Anterior cingulate cortex (tissue), 58 donors: ENCODE measurements around the gene KRTAP6-1.

Experiments
- DNase-seq, 58 donors: peaks; one replicate each; lab custom pipeline; 2025; lab: John Stamatoyannopoulos, UW

KRTAP6-1 gene

DNA sequence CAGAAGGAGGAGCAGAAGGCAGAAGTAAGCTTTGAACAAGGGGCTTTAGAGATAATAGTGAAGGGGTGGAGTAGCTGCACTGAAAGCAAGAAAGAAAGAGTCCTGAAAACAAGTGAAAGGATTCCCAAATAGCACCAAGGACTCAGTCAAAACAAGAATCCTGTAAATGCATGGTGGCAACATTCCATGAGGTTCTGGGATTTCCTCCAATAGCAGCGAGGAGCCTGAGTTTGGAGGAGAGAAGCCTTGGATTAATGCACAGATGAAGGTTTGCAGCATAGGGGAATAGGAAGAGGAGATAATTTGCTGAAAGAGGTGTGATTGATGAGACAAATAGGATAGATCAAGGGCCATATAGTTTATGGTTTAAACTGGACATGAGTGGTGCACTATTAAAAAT, 34.4 kb downstream of the KRTAP6-1 start:
- DNase-seq: peak in 2 of 58 donors; percentile 2 to 15

DNA sequence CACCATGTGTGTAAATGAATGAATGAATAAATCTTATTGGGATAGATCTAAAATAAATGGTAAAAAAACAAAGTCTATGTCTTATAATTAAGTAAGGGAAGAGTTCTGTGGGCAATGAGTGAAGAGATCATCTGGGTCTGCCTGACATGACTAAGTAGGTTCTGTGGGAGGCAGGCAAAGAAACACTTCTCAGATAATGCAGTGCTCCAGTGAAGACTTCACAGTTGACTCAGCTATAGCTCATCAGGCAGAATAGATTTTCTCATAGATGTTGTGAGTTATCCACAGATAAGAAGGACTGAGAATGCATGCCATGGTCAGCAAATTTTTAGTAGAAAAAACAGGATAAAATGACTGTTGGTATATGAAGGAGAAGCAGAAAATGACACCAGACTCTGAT, 36.0 kb downstream of the KRTAP6-1 start:
- peak in 1 of 58 donors; percentile 0 for DNase-seq

DNA sequence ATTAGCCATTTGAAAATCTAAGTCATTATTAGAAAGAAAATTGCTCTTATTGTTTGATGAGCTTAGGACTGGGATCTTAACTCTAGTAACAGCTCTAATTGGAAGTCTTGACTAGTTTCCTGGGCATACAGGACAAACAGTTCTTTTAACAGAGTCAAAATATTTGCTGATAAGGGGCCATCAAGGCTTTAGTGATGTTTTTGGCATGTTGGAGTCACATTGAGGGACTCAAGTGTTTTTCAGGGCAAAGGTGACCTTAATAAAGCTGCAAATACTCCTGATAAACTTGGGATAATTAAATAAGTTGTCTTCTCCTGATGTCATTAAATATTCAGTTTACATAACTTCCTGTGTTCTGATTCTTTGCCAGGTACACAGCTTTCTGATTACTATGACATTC, 46.1 kb downstream of the KRTAP6-1 start:
- no peak for DNase-seq

DNA sequence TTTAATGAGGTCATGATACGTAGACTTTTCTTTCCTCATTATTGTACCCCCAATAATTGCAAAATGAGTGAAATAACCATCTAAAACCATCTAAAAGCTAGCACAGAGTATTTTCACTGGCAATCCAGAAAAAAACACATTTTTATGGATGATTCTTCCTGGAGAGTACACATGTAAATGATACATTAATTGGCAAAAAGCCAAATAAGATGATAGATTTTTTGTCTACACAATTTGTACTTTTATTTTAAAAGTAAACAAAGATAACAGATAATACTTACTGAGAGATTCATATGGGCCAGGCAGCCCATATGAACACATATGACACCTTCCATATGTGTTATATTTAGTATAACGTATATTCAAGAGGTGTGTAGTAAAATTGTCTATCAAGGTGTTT, 50.1 kb downstream of the KRTAP6-1 start:
- no peak for DNase-seq
